Activated CD8-positive, alpha-beta memory T cell treated with anti-CD3 and anti-CD28 coated beads, Interleukin-2, amount 50 U/mL, for 1 hour (primary cell): ENCODE data around the gene NPB.

Experiments
- DNase-seq: peaks from one replicate; pipeline ENCODE4 v3.0.0-alpha.2; 2020; ENCODE audit errors: extremely low read depth

NPB gene

DNA sequence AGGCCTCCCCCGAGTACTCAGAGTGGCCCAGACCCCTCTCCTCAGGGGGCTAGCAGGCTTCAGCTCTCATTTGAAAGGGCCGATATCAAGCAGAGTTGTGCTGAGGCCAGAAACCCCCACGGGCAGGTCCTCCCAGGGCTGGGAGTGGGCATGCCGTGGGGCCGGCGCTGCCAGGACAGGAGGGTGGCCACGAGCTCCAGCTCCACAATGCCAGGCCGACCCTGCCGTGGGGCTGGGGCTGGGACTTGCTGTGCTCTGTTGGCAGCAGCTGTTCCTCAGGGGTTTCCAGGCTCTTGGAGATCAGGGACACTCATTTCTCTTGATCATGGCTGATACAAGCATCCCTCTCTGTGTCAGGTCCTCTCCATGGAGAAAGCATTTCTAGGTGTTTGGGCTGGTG lies 3.2 kb upstream of the NPB start:
- DNase-seq = no peak

GRCh38 chr17:81899514-81900166 lies 2.4 kb upstream of the NPB start:
- no peak for DNase-seq

GRCh38 chr17:81900181-81900820 lies 1.7 kb upstream of the NPB start:
- no peak for DNase-seq

- no peak for DNase-seq
These were observed 643 bp upstream of the NPB start for GRCh38 chr17:81901167-81902022.

- DNase-seq = no peak
These were observed 796 bp downstream of the NPB start for GRCh38 chr17:81902653-81903414.

DNA sequence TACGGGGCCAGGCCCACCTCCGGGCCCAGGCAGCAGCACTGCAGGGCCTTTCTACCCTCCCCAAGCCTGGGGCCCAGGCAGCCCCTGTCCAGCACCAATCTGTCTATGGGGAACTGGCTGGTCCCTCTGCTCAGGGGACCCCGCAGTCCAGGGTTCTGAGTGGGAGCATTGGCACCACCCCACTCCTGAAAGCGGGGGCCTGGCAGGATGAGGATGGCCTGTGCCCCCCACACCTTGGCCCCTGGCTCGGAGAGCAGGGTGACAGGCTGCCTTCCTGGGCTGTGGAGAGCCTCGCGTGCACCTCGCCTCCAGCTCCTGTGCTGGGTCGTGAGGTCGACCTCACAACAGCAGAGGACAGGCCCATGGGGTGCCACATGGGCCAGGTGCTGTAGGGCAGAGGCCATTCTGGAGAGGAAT lies 1.4 kb downstream of the NPB start:
- DNase-seq = no peak

DNA sequence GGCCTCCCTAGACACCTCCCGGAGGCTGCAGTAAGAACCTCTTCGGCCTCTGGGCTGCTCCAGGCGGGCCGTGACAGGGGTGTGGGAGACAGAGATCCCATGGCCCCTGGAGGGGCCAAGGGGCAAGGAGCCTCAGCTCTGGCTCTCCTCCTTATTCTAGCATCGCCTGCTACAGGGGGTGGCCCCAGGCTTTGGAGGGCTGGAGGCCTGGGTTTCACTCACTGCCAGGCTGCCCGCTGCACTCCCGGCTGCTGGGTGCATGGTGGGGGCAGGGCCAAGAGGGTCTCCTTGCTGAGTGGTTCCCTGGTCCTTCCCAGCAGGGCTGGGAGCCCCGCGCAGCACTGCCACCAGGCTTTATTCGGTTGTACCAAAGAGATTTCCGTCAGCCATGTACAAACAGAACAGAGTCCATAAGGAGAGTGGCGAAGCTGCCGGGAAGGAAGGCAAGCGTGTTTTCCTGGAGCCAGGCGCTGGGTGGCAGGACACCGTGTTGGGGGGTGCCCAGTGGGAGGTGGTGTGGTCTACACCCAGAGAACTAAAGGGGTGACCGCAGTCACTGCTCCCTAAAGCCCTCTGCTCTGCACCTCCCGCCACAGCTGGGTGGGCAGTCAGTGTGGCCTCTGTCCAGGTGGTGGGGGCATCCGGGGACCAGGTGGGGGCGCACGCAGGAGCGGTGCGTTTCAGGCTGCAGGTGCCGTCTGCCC lies 2.0 kb downstream of the NPB start:
- DNase-seq = no peak

DNA sequence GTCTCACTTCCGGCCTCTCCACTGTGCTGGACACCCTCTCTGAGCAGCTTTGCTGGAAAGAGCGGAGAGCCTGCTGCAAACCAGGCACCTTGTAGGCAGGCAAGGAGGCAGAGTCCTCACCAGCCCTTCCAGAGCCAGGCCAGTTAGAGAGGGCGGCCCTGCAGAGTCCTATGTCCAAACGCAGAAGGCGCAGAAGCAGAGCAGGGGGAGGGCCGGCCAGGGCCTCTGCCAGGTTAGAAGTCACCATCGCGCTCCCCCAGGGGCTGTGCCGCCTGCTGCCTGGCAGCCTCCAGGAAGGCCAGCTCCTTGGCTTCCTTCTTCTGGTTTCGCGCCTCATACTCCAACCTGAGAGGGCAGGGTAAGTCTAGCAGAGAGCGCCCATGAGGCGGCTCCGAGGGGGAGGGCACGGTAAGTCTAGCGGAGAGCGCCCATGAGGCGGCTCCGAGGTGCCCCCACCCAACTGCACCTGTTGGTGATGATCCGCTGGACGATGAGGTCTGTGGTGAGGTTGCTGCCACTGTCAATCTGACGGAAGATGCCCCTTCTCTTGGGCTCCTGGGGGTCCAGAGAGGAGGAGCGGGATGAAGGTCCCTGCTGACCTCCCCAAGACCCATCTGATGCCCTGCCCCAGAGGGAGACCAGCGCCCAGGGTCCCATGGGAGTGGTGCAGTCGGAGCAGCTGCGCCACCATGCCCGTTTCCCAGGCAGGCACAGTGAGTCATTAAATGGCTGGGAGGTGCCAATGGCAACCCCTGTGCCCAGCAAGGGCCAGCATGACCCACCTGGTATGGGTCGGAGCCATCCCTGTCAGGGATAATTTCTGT lies 2.8 kb downstream of the NPB start:
- DNase-seq = no peak

GRCh38 chr17:81905424-81905875 lies 3.4 kb downstream of the NPB start:
- DNase-seq = no peak

GRCh38 chr17:81905993-81906392 lies 4.0 kb downstream of the NPB start:
- no peak for DNase-seq

DNA sequence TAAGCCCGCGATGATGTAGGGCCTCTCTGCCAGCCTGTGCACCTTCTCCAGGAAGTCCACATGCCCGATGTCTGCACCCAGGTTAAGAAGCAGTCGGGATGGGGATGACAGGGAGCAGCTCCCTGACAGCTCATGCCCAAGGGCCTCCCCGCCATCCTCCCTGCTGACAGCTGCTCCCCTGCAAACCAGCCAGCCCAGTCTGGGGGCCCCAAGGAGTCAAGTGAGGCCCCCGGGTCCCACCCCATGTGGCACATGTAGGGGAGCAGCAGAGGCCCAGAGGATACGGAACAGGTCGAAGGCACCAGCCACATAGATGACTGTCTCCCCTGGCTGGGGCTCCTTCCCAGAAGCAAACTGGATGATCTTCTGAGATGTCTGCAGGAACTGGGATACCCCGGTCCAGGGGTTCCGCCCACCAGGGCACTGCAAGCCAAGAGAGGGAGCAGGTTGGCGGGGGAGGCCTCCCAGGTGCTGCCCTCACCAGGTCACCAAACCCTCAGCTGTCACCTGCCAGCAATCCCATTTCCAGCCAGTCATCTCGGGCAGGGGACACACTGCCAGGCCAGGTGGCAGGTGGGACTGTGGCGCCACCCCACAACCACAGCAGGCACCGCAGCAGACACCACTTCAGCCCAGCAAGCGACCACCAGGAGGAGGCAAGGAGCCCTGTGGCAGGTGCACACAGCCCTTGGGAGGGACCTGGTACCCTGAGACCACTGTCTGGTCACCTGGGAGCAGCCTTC lies 4.6 kb downstream of the NPB start:
- no peak for DNase-seq

- DNase-seq = no peak
These were observed 5.4 kb downstream of the NPB start for GRCh38 chr17:81907219-81908145.

- no peak for DNase-seq
These were observed 6.8 kb downstream of the NPB start for GRCh38 chr17:81908793-81909192.

- no peak for DNase-seq
These were observed 7.2 kb downstream of the NPB start for GRCh38 chr17:81909231-81909630.

DNA sequence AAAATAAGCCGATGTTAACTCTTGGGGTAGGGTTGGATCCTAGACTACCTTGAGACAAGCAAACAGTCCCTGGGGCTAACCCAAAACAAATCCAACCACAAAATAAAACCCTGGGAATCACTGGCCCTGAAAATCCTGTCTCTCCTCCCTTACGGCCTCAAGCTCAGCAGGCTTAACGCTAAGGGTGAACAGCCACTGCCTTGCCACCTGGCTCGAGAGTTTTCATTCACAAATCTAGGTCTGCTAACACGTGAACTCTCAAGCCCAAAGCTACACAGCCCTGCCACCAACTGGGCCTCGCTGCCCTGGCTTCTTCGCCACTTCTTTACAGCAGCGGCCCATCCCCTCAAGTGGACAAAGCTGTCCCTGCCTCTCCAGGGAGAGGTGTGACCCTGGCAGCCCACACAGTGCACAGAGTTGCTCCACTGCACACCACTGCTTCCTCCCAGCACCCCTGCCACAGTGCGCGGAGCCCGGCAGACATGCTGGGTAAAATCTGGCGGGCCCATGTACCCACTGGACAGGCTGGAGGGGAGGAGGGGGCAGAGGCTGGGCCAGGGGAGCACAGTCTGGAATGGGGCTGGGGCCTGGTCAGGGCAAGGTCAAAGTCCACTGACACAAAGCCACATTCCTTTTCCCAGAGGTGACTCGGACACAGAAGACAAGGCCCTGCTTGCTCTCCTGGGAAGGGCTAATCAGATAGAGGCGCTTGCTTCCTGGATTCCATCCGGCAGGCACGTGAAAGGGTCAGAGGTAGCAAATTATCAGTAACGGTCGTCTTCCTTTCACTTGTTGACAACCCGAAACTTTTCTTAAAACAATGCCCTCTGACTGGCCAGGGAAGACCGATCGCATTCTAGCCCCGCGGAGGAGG lies 8.2 kb downstream of the NPB start:
- no peak for DNase-seq

- DNase-seq = no peak
These were observed 8.8 kb downstream of the NPB start for GRCh38 chr17:81910840-81911276.

- peak; percentile 90 for DNase-seq
These were observed 9.4 kb downstream of the NPB start, which contains the start of gene PCYT2 for GRCh38 chr17:81911277-81911961. TSS of gene PCYT2 (minus strand) at chr17:81911399. CDS start at chr17:81911355, 44 bp downstream.
